ENCODE results near the gene AACS.

GRCh38 chr12:125157177-125157576, 91.9 kb downstream of the AACS start:
- TF ChIP-seq BACH1 (IDR thresholded peaks at IDR 0.05; ENCODE audit: borderline replicate concordance) (no peak), KDM1A (IDR thresholded peaks at IDR 0.05; ENCODE audit: borderline replicate concordance) (no peak), TBL1XR1 (IDR thresholded peaks at IDR 0.05; ENCODE audit: low read depth, low read length) (no peak), RB1 (IDR thresholded peaks at IDR 0.05; ENCODE audit: borderline replicate concordance) (no peak), NFIC (IDR thresholded peaks at IDR 0.05; ENCODE audit: low read depth, low read length) (no peak), TCF7 (IDR thresholded peaks at IDR 0.05; ENCODE audit: borderline replicate concordance) (no peak), ZNF687 (IDR thresholded peaks at IDR 0.05) (no peak), BCL11A (IDR thresholded peaks at IDR 0.05; ENCODE audit: low read depth, low read length) (no peak), CTCF (IDR thresholded peaks at IDR 0.05 in 2 of 3, conservative IDR thresholded peaks at IDR 0.05 in 1 of 3; ENCODE audit: control insufficient read depth in 2 of 3, extremely low read depth in 1 of 3, insufficient read depth in 1 of 3, low read depth in 3 of 3, low read length in 3 of 3) (no peak), ETV6 (conservative IDR thresholded peaks at IDR 0.05 in 1 of 2, IDR thresholded peaks at IDR 0.05 in 1 of 2; ENCODE audit: borderline replicate concordance in 1 of 2, low read depth in 1 of 2) (no peak), CEBPZ (IDR thresholded peaks at IDR 0.05; ENCODE audit: low read depth, low read length) (no peak)
